ENCODE data around the gene PPM1L.

The PPM1L gene

GRCh38 chr3:161101609-161102008, 345.6 kb downstream of the PPM1L start:
- DNase-seq (ENCODE audit: low spot score), result no peak

GRCh38 chr3:161103776-161104385, 347.9 kb downstream of the PPM1L start:
- no peak for DNase-seq (ENCODE audit: low spot score)

- peak; percentile 19 for DNase-seq (ENCODE audit: low spot score)
Observed at GRCh38 chr3:161104561-161105551, 348.8 kb downstream of the PPM1L start, which contains the start of gene B3GALNT1. B3GALNT1 (minus strand) TSS chr3:161105349; CDS start chr3:161086754, 18,595 bp downstream.

- DNase-seq (ENCODE audit: low spot score), result no peak
Observed at GRCh38 chr3:161107311-161107710, 351.3 kb downstream of the PPM1L start.

GRCh38 chr3:161108840-161109239, 352.8 kb downstream of the PPM1L start:
- no peak for DNase-seq (ENCODE audit: low spot score)

- DNase-seq (ENCODE audit: low spot score), result no peak
Observed at GRCh38 chr3:161117646-161118045, 361.6 kb downstream of the PPM1L start.

- DNase-seq (ENCODE audit: low spot score), result no peak
Observed at GRCh38 chr3:161126495-161126894, 370.5 kb downstream of the PPM1L start.

Measured in activated CD4-positive, alpha-beta T cell treated with anti-CD3 and anti-CD28 coated beads, Interleukin-2, Interleukin-4, amounts not matched to agents 100 ng/mL and 50 ng/mL, durations not matched to agents 16 hours and 8 hours (primary cell).